HepG2 (cell line): Measurements from ENCODE around the gene INTS14.

Experiments
- CTCF ChIP-seq: sonication (generic); formaldehyde crosslinking; IDR thresholded peaks from 2 replicates; pipeline ENCODE4 v1.5.0; 2020; ENCODE audit warnings: mild to moderate bottlenecking, missing genetic modification reagents, moderate library complexity
- MLX ChIP-seq: IDR thresholded peaks from 2 replicates; pipeline ENCODE4 v1.6.1; 2016
- NFKB2 ChIP-seq: sonication (generic); formaldehyde crosslinking; IDR thresholded peaks from 2 replicates; pipeline ENCODE4 v1.4.0; 2020; ENCODE audit warnings: missing genetic modification reagents, borderline replicate concordance
- POGK ChIP-seq: sonication (generic); formaldehyde crosslinking; conservative IDR thresholded peaks from 2 replicates; pipeline ENCODE4 v1.8.0; 2022; ENCODE audit warnings: mild to moderate bottlenecking, moderate library complexity, missing genetic modification reagents
- POLR2A ChIP-seq, 2 experiments: IDR thresholded peaks; 2 replicates each; pipeline ENCODE4 v1.6.1; 2011; ENCODE audit warnings: low read depth in 2 of 2, low read length in 2 of 2, mild to moderate bottlenecking in 1 of 2, moderate library complexity in 1 of 2; ENCODE audit not compliant: insufficient read depth in 1 of 2
- SP1 ChIP-seq, 2 experiments: fragments of 450-650 bp in 1 of 2; sonication (generic) in 1 of 2; formaldehyde crosslinking in 1 of 2; IDR thresholded peaks; 2 replicates each; pipeline versions ENCODE4 v1.4.0 to v1.6.1; 2016 to 2020; ENCODE audit warnings: missing genetic modification reagents in 1 of 2
- ZBTB42 ChIP-seq: sonication (generic); formaldehyde crosslinking; IDR thresholded peaks from 2 replicates; pipeline ENCODE4 v1.5.0; 2020; ENCODE audit warnings: mild to moderate bottlenecking, missing genetic modification reagents
- ZNF879 ChIP-seq: sonication (generic); formaldehyde crosslinking; IDR thresholded peaks from 2 replicates; pipeline ENCODE4 v1.8.1; 2023; ENCODE audit warnings: missing genetic modification reagents

DNA sequence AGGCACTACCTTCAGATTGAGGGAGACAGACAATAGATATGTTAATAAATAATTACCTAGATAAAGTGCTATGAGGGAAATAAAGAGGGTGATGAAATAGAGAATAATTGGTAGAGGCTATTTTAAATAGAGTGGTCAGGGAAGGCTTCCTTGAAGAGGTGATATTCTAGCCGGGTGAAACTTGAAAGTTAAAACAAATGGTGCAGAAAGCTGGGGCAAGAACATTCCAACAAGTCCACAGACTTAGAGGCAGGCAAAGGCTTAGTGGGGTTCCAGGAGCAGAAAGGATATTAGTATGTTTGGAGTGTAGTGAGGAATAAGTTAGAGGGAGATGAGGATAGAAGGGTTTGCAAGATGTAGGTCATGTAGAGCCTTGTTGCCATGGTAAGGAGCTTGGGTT is 70.6 kb downstream of the INTS14 start:
- TF ChIP-seq CTCF (CRISPR knock-in tag) (no peak), ZBTB42 (no peak), NFKB2 (CRISPR knock-in tag) (no peak), MLX (CRISPR knock-in tag) (no peak), ZNF879 (CRISPR knock-in tag) (no peak), POGK (CRISPR knock-in tag) (no peak), SP1 (IDR thresholded peaks at IDR 0.05) (no peak), SP1 (CRISPR knock-in tag; IDR thresholded peaks at IDR 0.05) (no peak), POLR2A (IDR thresholded peaks at IDR 0.05; ENCODE audit: insufficient read depth in 1 of 2, low read depth in 2 of 2, low read length in 2 of 2) (no peak)
